ENCODE data around the gene SPTBN1. TPM values are rescaled to one million over a fixed set of nuclear protein-coding genes. Genes with fewer than 3 reads are reported as not detected.
"Not testable (repeated sequence)": the region's sequence is repeated elsewhere in the genome, so short reads cannot be mapped to it uniquely, and the experiment has no call there.

The SPTBN1 gene
- total and polyA plus RNA-seq, 2 of the 13 experiments (the other 11 are each of a cell fraction or from before 2014, with no cell fraction given), result 123 to 299 TPM

- H2AFZ ChIP-seq (ENCODE audit: low read length); POLR2A ChIA-PET; H3K36me3 ChIP-seq (replicated peaks in 1 of 2; ENCODE audit: control insufficient read depth in 1 of 2, insufficient read depth in 2 of 2, low read length in 2 of 2); H3K27ac ChIP-seq (ENCODE audit: extremely low read length, insufficient read depth, low read length); H3K4me3 ChIP-seq (replicated peaks in 1 of 3; ENCODE audit: insufficient read depth in 1 of 3, low read depth in 2 of 3, low read length in 3 of 3); H3K9me3 ChIP-seq (ENCODE audit: low read length); BruUV-seq (replicated peaks); intact Hi-C loops (cut with micrococcal nuclease; ENCODE audit: unreplicated experiment); H3K27me3 ChIP-seq (ENCODE audit: control insufficient read depth in 1 of 2, insufficient read depth in 2 of 2, low read length in 2 of 2); CTCF ChIA-PET (ENCODE audit: low intra/inter-chr PET ratio, low total read pairs); ATAC-seq; DNase-seq (ENCODE audit: low spot score); FAIRE-seq; H3K4me2 ChIP-seq (ENCODE audit: low read depth, low read length); in situ Hi-C loops (cut with HindIII; ENCODE audit: extremely low pct_ligation_motif_present, low pct_unique_long_range_greater_than_20kb); H3K9ac ChIP-seq (ENCODE audit: insufficient read depth, low read depth, low read length): not testable (repeated sequence)
- 97% methylated on average over 32 of the region's 35 CpGs for WGBS (ENCODE audit: low lambda C conversion rate)
- peaks cover 72% of the 10 kb centered on the region for H3K79me2 ChIP-seq (ENCODE audit: insufficient read depth, low read length)
- H3K4me1 ChIP-seq (ENCODE audit: insufficient read depth, low read length), result peaks cover 62% of the 10 kb centered on the region
- H4K20me1 ChIP-seq (ENCODE audit: insufficient read depth, low read length), result peaks cover 37% of the 10 kb centered on the region; the same call in 1 of the 2 replicates
These were observed 29.6 kb downstream of the SPTBN1 start for GRCh38 chr2:54485756-54486155.

- POLR2A ChIA-PET, result no interaction called here
- TF ChIP-seq, protein P1, sequence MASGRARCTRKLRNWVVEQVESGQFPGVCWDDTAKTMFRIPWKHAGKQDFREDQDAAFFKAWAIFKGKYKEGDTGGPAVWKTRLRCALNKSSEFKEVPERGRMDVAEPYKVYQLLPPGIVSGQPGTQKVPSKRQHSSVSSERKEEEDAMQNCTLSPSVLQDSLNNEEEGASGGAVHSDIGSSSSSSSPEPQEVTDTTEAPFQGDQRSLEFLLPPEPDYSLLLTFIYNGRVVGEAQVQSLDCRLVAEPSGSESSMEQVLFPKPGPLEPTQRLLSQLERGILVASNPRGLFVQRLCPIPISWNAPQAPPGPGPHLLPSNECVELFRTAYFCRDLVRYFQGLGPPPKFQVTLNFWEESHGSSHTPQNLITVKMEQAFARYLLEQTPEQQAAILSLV (CRISPR knock-in tag; IDR thresholded peaks at IDR 0.05; ENCODE audit: borderline replicate concordance), result no peak
- TF ChIP-seq, protein P2, sequence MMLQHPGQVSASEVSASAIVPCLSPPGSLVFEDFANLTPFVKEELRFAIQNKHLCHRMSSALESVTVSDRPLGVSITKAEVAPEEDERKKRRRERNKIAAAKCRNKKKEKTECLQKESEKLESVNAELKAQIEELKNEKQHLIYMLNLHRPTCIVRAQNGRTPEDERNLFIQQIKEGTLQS (CRISPR knock-in tag; IDR thresholded peaks at IDR 0.05), result no peak
- TF ChIP-seq ZNF646 (CRISPR knock-in tag; IDR thresholded peaks at IDR 0.05), result no peak
- TF ChIP-seq ZNF362 (CRISPR knock-in tag; IDR thresholded peaks at IDR 0.05; ENCODE audit: borderline replicate concordance), result no peak
- TF ChIP-seq SNAPC5 (CRISPR knock-in tag; IDR thresholded peaks at IDR 0.05; ENCODE audit: borderline replicate concordance), result no peak
These were observed 30.6 kb downstream of the SPTBN1 start for GRCh38 chr2:54486766-54487165.

More at GRCh38 chr2:54486766-54487165, 30.6 kb downstream of the SPTBN1 start:
- H3K9ac ChIP-seq (ENCODE audit: insufficient read depth, low read depth, low read length), result no peak overlapping the region
- H2AFZ ChIP-seq (ENCODE audit: low read length), result no peak overlapping the region
- no peak for ATAC-seq
- peaks cover 29% of the 10 kb centered on the region; the same call in 1 of the 2 replicates for H4K20me1 ChIP-seq (ENCODE audit: insufficient read depth, low read length)
- WGBS (ENCODE audit: low lambda C conversion rate), result 94% methylated on average over 4 of the region's 4 CpGs
- H3K4me2 ChIP-seq (ENCODE audit: low read depth, low read length), result no peak overlapping the region
- H3K4me3 ChIP-seq (replicated peaks in 1 of 3; ENCODE audit: insufficient read depth in 1 of 3, low read depth in 2 of 3, low read length in 3 of 3), result no peak overlapping the region
- CTCF ChIA-PET (ENCODE audit: low intra/inter-chr PET ratio, low total read pairs), result no interaction called here
- intact Hi-C loops (cut with micrococcal nuclease; ENCODE audit: unreplicated experiment) (no loop called here), in situ Hi-C loops (cut with HindIII; ENCODE audit: extremely low pct_ligation_motif_present, low pct_unique_long_range_greater_than_20kb) (no loop called here)
- H3K36me3 ChIP-seq (replicated peaks in 1 of 2; ENCODE audit: control insufficient read depth in 1 of 2, insufficient read depth in 2 of 2, low read length in 2 of 2), result peaks cover 1 to 4% of the 10 kb centered on the region in 2 experiments; a peak in 1 of 5 replicates
- peaks cover 74% of the 10 kb centered on the region for H3K79me2 ChIP-seq (ENCODE audit: insufficient read depth, low read length)
- no peak for DNase-seq (ENCODE audit: low spot score)
- H3K27me3 ChIP-seq (ENCODE audit: control insufficient read depth in 1 of 2, insufficient read depth in 2 of 2, low read length in 2 of 2), result no peaks in the 10 kb centered on the region
- no TSS peak for BruUV-seq (replicated peaks)
- no peak for FAIRE-seq
- H3K4me1 ChIP-seq (ENCODE audit: insufficient read depth, low read length), result peaks cover 70% of the 10 kb centered on the region
- no peak overlapping the region for H3K27ac ChIP-seq (ENCODE audit: extremely low read length, insufficient read depth, low read length)
- H3K9me3 ChIP-seq (ENCODE audit: low read length), result no peaks in the 10 kb centered on the region
